Panc1 (cell line): Measurements from ENCODE around the gene ADAMTSL3. TPM values are rescaled to one million over a fixed set of nuclear protein-coding genes. Genes with fewer than 3 reads are reported as not detected.

Experiments
- ATAC-seq: fragments of 200-7000 bp; cut with Tn5 transposase; 2 replicates; pipeline ENCODE4 v1.9.1; 2020; ENCODE audit warnings: mild to moderate bottlenecking, moderate library complexity
- BruUV-seq: library from RNA; stranded (reverse); fragments of 400-500 nt; replicated peaks from 2 replicates; lab custom pipeline; 2021; lab: Mats Ljungman, UMichigan
- CTCF ChIA-PET: fragments of 300-600 bp; sonication (Branson Sonifier 250); formaldehyde crosslinking; loops from one replicate; lab custom pipeline; 2022; ENCODE audit warnings: antibody characterized with exemption; lab: Charles Lee
- POLR2A ChIA-PET: fragments of 300-600 bp; sonication (Branson Sonifier 250); formaldehyde crosslinking; loops from one replicate; lab custom pipeline; 2022; ENCODE audit warnings: antibody characterized with exemption; lab: Charles Lee
- DNase-seq: peaks from one replicate; pipeline ENCODE4 v3.0.0-alpha.2; 2010; ENCODE audit warnings: low read depth, low spot score
- H3K27ac ChIP-seq: 2 replicates; pipeline ENCODE4 v1.5.1; 2011; ENCODE audit warnings: mild to moderate bottlenecking, low read length, inconsistent platforms
- H3K27me3 ChIP-seq: fragments of 200-500 bp; sonication (Bioruptor generic); 2 replicates; pipeline ENCODE4 v1.6.0; 2014; ENCODE audit warnings: low read length, inconsistent platforms; ENCODE audit not compliant: control insufficient read depth, insufficient read depth
- H3K36me3 ChIP-seq: fragments of 200-500 bp; sonication (Bioruptor generic); 2 replicates; pipeline ENCODE4 v1.5.1; 2014; ENCODE audit warnings: inconsistent platforms, mild to moderate bottlenecking, low read length, moderate library complexity; ENCODE audit not compliant: control insufficient read depth, insufficient read depth
- H3K4me1 ChIP-seq: 2 replicates; pipeline ENCODE4 v1.5.1; 2011; ENCODE audit warnings: inconsistent platforms, mild to moderate bottlenecking, low read length, moderate library complexity; ENCODE audit not compliant: control insufficient read depth, insufficient read depth
- H3K4me3 ChIP-seq, 2 experiments: 2 replicates each; pipeline ENCODE4 v1.5.1; 2011 to 2012; ENCODE audit warnings: low read depth in 2 of 2, low read length in 2 of 2, mild to moderate bottlenecking in 2 of 2, inconsistent platforms in 1 of 2, moderate library complexity in 1 of 2
- H3K9me3 ChIP-seq: fragments of 200-500 bp; sonication (Bioruptor generic); 2 replicates; pipeline ENCODE4 v1.5.1; 2014; ENCODE audit warnings: low read depth, mild to moderate bottlenecking, inconsistent platforms, low read length, moderate library complexity; ENCODE audit not compliant: control insufficient read depth, insufficient read depth
- CTCF ChIP-seq: fragments of 450-650 bp; IDR thresholded peaks from 2 replicates; pipeline ENCODE4 v1.5.1; 2017; ENCODE audit warnings: mild to moderate bottlenecking
- POLR2AphosphoS5 ChIP-seq: IDR thresholded peaks from 2 replicates; pipeline ENCODE4 v1.6.1; 2012; ENCODE audit warnings: mild to moderate bottlenecking, low read depth, low read length, moderate library complexity
- SIN3A ChIP-seq: IDR thresholded peaks from 2 replicates; pipeline ENCODE4 v1.6.1; 2012; ENCODE audit warnings: low read depth, mild to moderate bottlenecking, low read length, moderate library complexity, borderline replicate concordance; ENCODE audit not compliant: insufficient read depth
- TCF7L2 ChIP-seq: IDR thresholded peaks from 2 replicates; pipeline ENCODE4 v1.6.1; 2011; ENCODE audit warnings: mild to moderate bottlenecking, low read depth, low read length, inconsistent platforms
- in situ Hi-C: cut with HindIII; loops from 2 replicates; pipeline ENCODE4 v1.10.0; 2016; ENCODE audit warnings: low sequenced_read_pairs, low pct_unique_long_range_greater_than_20kb
- intact Hi-C: fragments of 100-400 bp; cut with micrococcal nuclease; formaldehyde crosslinking; loops from one replicate; pipeline ENCODE4 v1.10.0; 2022; ENCODE audit not compliant: unreplicated experiment
- total RNA-seq: library from RNA; stranded (reverse); gene quantifications from one replicate; pipeline ENCODE4 v1.2.1, GENCODE V29; 2021; ENCODE audit not compliant: unreplicated experiment
- TF ChIP-seq, protein P1 (sequence below), 2 experiments: IDR thresholded peaks; 2 replicates each; pipeline ENCODE4 v1.6.1; 2011 to 2012; ENCODE audit warnings: low read depth in 2 of 2, control low read depth in 1 of 2, low read length in 1 of 2, mild to moderate bottlenecking in 1 of 2, moderate library complexity in 1 of 2; ENCODE audit not compliant: insufficient read depth in 1 of 2

The ADAMTSL3 gene
- total RNA-seq, 1 experiment from 2014 or later = not detected

GRCh38 chr15:83695901-83696425, 42.0 kb downstream of the ADAMTSL3 start:
- Histone ChIP-seq H3K27ac (no peak overlapping the region), H3K27me3 (no peaks in the 10 kb centered on the region), H3K9me3 (no peaks in the 10 kb centered on the region), H3K4me3 (no peak overlapping the region), H3K36me3 (no peaks in the 10 kb centered on the region), H3K4me1 (no peaks in the 10 kb centered on the region)
- TF ChIP-seq, protein P1, sequence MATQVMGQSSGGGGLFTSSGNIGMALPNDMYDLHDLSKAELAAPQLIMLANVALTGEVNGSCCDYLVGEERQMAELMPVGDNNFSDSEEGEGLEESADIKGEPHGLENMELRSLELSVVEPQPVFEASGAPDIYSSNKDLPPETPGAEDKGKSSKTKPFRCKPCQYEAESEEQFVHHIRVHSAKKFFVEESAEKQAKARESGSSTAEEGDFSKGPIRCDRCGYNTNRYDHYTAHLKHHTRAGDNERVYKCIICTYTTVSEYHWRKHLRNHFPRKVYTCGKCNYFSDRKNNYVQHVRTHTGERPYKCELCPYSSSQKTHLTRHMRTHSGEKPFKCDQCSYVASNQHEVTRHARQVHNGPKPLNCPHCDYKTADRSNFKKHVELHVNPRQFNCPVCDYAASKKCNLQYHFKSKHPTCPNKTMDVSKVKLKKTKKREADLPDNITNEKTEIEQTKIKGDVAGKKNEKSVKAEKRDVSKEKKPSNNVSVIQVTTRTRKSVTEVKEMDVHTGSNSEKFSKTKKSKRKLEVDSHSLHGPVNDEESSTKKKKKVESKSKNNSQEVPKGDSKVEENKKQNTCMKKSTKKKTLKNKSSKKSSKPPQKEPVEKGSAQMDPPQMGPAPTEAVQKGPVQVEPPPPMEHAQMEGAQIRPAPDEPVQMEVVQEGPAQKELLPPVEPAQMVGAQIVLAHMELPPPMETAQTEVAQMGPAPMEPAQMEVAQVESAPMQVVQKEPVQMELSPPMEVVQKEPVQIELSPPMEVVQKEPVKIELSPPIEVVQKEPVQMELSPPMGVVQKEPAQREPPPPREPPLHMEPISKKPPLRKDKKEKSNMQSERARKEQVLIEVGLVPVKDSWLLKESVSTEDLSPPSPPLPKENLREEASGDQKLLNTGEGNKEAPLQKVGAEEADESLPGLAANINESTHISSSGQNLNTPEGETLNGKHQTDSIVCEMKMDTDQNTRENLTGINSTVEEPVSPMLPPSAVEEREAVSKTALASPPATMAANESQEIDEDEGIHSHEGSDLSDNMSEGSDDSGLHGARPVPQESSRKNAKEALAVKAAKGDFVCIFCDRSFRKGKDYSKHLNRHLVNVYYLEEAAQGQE (IDR thresholded peaks at IDR 0.05; ENCODE audit: insufficient read depth in 1 of 2, low read depth in 2 of 2, low read length in 1 of 2) = no peak
- no peak for TF ChIP-seq TCF7L2
- ChIA-PET CTCF (no interaction called here), POLR2A (no interaction called here)
- intact Hi-C loops (no loop called here), in situ Hi-C loops (no loop called here)
- DNase-seq (no peak), ATAC-seq (no peak)
- no TSS peak for BruUV-seq

DNA sequence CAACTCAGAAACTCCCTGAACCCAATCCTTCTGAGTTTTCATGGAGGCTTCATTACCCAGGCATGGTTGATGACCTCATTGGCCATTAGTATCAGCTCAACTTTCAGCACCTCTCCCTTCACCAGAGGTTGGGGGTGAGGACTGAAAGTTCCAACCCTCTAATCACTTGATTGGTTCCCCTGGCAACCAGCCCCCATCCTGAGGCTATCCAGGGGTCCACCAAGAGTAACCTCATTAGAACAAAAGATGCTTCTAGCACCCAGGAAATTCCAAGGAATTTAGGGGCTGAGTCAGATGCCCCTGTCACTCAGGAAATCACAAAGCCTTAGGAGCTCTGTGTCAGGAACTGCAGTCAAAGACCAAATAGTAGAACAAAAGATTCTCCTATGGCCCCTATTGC, 43.8 kb downstream of the ADAMTSL3 start:
- H3K4me3 ChIP-seq = no peak overlapping the region
- TF ChIP-seq, protein P1 (IDR thresholded peaks at IDR 0.05; ENCODE audit: insufficient read depth in 1 of 2, low read depth in 2 of 2, low read length in 1 of 2) = no peak
- TF ChIP-seq TCF7L2 = no peak
- no peak for TF ChIP-seq POLR2AphosphoS5
- no peak for TF ChIP-seq SIN3A
- TF ChIP-seq CTCF = no peak
- H3K36me3 ChIP-seq = no peaks in the 10 kb centered on the region
- H3K9me3 ChIP-seq = no peaks in the 10 kb centered on the region
- DNase-seq = no peak
- POLR2A ChIA-PET = no interaction called here
- H3K27me3 ChIP-seq = no peaks in the 10 kb centered on the region
- intact Hi-C loops (no loop called here), in situ Hi-C loops (no loop called here)
- no TSS peak for BruUV-seq
- CTCF ChIA-PET = no interaction called here
- no peaks in the 10 kb centered on the region for H3K4me1 ChIP-seq
- ATAC-seq = no peak
- H3K27ac ChIP-seq = no peak overlapping the region
